ENCODE measurements around the gene LFNG.

The LFNG gene

GRCh38 chr7:2518737-2519118 lies 846 bp upstream of the LFNG start:
- no peak for DNase-seq

- peak in 1 of 6 experiments; percentile 31 for DNase-seq
Observed at GRCh38 chr7:2520131-2520760, 672 bp downstream of the LFNG start.

DNA sequence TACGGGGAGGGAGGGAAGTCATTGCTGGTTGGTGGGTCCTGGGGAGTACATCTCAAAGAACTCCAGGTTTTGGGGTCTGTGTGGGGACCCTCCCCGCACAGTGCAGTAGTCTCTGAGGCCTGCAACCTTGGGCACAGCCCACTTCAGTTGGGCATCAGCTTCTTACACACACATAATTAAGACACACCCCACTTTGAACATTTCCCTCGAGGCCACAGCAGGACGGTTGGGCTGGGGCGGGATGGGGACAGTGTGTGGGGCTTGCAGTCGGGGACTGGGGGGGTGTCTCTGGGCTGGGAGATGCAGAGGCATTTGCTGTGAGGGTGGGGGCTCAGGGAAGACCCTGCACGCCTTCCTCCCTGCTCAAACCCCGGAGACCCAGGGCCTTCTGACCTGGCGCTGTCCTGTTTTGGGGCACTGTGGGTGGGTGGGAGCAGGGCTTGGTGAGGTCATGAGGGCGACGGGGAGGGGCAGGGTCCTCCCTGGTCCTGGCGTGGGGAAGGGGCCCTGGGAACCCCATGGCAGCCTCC lies 1.3 kb downstream of the LFNG start:
- DNase-seq, result peak in 1 of 6 experiments; percentile 17

- DNase-seq, result no peak
Observed at GRCh38 chr7:2521341-2521745, 1.8 kb downstream of the LFNG start.

DNA sequence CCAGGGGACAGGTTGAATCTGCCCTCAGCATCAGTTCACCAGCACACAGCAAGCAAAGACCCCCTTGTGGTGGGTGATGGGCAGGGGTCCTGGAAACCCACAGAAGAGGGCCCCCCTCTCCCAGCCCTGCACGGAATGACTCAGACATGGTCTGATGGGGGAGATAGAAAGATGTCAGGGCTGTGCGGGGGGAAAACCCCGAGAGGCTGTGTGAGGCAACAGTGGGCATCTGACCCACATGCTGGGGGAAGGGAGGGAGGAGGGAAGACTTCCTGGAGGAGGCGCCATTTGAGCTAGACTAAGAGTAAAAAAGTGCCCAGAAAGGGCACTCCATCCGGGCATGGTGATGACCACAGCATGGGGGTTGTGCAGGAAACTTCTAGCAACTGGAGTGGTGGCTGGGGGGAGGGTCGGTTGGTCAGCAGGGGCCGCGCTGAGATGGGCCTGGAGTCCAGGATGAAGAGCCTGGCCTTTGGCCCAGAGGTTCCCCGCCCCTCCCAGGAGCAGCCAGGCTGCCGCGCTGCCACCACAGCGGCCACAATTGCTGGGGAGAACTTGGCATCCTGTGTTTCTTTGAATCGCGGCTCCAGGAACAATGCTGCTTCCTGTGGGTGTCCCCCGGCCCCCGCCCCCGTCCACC lies 2.5 kb downstream of the LFNG start:
- peak in 5 of 6 experiments; percentile 41 to 60 (median 50) for DNase-seq

DNA sequence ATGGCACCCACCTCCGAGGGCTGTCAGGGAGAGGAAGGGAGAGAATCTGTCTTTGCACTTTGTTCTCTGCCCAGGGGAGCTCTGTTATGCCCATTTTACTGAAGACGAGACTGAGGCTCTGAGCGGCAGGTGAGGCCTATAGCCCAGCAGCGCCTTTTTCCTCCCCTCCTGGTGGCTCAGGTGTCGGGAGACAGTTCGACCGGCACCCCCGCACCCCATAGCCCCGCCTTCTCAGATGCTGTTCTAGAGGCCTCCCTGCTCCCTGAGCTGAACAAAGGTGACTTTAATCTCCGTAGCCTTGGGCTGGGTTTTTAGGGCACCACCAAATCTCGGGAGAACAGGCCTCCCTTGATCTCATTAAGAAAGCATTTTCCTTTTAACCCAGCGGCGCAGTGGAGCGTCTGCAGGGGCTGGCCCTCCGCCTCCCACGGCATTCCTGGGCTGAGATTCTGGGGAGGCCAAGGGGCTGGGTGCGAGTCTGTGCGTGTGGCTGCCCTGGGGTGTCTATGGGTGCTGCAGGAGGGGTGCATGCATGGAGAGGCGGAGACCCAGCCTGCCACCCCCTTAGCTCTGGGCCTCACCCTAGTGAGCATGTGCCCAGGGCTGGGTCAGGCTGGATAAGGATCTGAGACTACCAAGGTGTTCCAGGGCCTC lies 3.3 kb downstream of the LFNG start:
- peak in 4 of 6 experiments; percentile 33 to 65 (median 38) for DNase-seq

GRCh38 chr7:2523461-2523936 lies 3.9 kb downstream of the LFNG start:
- DNase-seq, result no peak

GRCh38 chr7:2523941-2524807 lies 4.6 kb downstream of the LFNG start:
- DNase-seq, result peak in 4 of 6 experiments; percentile 19 to 46 (median 34)

- no peak for DNase-seq
Observed at GRCh38 chr7:2524808-2525657, 5.5 kb downstream of the LFNG start.

GRCh38 chr7:2525658-2526630 lies 6.4 kb downstream of the LFNG start:
- DNase-seq, result no peak

- no peak for DNase-seq
Observed at GRCh38 chr7:2526659-2527504, 7.3 kb downstream of the LFNG start.

- peak in 5 of 6 experiments; percentile 29 to 50 (median 40) for DNase-seq
Observed at GRCh38 chr7:2527505-2528467, 8.2 kb downstream of the LFNG start.

GRCh38 chr7:2528481-2529095 lies 9.0 kb downstream of the LFNG start:
- DNase-seq, result no peak

DNA sequence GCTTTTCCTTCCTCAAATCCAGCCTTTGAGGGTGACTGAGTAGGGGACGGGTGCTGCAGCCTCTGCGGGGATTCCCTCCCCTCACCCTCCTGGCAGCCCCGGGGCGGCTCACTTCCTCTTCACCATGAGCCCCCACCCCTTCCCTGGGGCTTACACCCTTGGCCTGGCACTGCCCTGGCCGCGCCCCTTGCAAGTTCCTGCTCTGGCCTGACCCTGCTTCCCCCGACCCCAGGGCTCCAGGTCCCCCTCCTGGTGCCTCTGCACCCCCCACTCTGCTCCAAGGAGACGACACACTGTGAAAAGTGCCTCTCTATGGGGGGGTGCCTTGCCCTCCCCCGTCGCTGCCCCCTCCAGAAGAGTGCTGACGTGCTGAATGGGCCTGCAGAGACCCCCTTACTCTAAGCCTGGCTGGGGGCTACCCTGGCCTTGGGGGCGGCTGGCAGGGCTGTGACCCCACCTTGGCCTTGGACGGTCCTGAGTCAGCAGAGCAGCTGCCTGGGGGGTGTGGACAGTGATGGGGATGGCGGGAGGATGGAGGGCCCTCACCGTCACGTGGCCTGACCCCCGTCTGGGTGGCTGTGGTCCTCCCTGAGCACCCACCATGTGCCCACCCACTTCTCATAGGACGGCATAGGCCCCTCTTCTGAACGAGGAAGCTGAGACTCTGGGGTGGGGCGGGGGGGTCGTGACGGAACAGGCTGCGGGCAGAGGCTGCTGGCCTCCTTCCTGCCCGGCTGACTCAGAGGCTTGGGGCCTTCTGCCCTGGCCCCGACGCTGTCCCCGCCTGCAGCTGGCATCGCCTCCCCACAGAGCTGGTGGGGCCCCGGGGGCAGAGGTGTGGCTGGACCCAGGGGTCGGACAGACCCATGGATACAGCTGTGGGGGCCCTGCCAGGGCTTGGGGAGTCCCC lies 9.8 kb downstream of the LFNG start:
- peak; percentile 22 to 66 (median 51) for DNase-seq

- peak; percentile 66 to 81 (median 74) for DNase-seq
Observed at GRCh38 chr7:2530071-2530987, 10.8 kb downstream of the LFNG start.
